ENCODE measurements around the gene GCNT2.

GCNT2 gene

DNA sequence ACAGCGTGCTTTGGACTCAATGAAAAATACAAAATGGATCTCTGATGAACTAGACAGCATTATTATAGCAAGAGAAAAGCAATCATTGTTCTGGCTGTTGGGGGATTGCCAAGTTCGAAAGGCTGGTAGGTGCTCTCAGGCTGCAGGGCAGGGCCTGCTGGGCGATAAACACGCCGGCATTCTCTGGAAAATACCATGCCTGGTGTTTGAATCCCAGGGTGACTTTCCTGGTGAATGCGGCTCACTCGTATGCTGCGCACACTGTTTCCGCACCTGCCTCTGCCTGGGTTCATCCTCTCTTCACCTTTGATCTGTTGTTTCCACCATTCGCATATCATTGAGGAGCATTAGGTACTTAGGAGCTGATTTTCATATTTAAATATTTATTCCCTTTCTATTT lies 37.4 kb downstream of the GCNT2 start:
- no peaks in the 10 kb centered on the region for H3K9me3 ChIP-seq (ENCODE audit: control insufficient read depth, low read length)
- H3K27me3 ChIP-seq (ENCODE audit: control insufficient read depth, insufficient read depth, low read length), result no peaks in the 10 kb centered on the region
- H3K4me3 ChIP-seq (ENCODE audit: low read depth, low read length), result no peak overlapping the region
- no peaks in the 10 kb centered on the region for H3K36me3 ChIP-seq (ENCODE audit: control insufficient read depth, insufficient read depth, low read length)
- no peak overlapping the region for H3K27ac ChIP-seq
- no peak overlapping the region for H3K9ac ChIP-seq
- TF ChIP-seq, protein P1, sequence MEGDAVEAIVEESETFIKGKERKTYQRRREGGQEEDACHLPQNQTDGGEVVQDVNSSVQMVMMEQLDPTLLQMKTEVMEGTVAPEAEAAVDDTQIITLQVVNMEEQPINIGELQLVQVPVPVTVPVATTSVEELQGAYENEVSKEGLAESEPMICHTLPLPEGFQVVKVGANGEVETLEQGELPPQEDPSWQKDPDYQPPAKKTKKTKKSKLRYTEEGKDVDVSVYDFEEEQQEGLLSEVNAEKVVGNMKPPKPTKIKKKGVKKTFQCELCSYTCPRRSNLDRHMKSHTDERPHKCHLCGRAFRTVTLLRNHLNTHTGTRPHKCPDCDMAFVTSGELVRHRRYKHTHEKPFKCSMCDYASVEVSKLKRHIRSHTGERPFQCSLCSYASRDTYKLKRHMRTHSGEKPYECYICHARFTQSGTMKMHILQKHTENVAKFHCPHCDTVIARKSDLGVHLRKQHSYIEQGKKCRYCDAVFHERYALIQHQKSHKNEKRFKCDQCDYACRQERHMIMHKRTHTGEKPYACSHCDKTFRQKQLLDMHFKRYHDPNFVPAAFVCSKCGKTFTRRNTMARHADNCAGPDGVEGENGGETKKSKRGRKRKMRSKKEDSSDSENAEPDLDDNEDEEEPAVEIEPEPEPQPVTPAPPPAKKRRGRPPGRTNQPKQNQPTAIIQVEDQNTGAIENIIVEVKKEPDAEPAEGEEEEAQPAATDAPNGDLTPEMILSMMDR (IDR thresholded peaks at IDR 0.05), result no peak
- H2AFZ ChIP-seq, result no peak overlapping the region
- no peaks in the 10 kb centered on the region for H3K4me1 ChIP-seq
- H3K79me2 ChIP-seq, result no peaks in the 10 kb centered on the region
- no peak overlapping the region for H3K4me2 ChIP-seq (ENCODE audit: low read length)

DNA sequence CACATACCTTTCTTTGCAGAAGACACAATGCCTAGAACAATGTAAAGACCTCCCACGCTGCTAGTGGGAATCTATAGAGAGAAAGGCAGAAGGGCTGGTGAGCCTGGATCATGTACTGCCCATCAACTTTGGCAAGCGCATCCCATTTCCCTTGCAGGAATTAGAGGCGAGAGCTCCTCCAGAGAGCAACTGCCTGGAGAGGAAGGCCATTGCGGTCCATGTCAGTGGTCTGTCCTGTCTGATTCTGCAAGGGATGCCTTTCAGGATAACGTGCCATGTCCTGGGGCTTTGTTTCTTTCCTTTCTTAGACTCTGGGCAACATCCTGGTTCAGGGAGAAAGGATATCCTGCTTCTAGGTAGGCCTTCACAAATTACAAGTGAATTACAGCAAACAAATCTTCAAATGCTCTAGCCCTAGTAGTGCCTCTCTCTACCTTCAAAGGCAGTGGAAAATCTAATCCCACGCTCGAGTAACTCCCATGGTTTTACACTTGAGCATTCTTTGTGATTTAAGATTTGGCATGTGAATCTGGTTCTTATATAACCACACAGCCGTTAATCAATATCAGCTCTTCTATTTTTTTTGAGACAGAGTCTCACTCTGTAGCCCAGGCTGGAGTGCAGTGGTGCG lies 38.5 kb downstream of the GCNT2 start:
- H3K79me2 ChIP-seq, result no peaks in the 10 kb centered on the region
- H3K27me3 ChIP-seq (ENCODE audit: control insufficient read depth, insufficient read depth, low read length), result no peaks in the 10 kb centered on the region
- no peak overlapping the region for H2AFZ ChIP-seq
- H3K9ac ChIP-seq, result no peak overlapping the region
- H3K36me3 ChIP-seq (ENCODE audit: control insufficient read depth, insufficient read depth, low read length), result no peaks in the 10 kb centered on the region
- no peak overlapping the region for H3K27ac ChIP-seq
- TF ChIP-seq, protein P1 (IDR thresholded peaks at IDR 0.05), result no peak
- H3K4me2 ChIP-seq (ENCODE audit: low read length), result no peak overlapping the region
- H3K4me3 ChIP-seq (ENCODE audit: low read depth, low read length), result no peak overlapping the region
- H3K9me3 ChIP-seq (ENCODE audit: control insufficient read depth, low read length), result no peaks in the 10 kb centered on the region
- H3K4me1 ChIP-seq, result no peaks in the 10 kb centered on the region

DNA sequence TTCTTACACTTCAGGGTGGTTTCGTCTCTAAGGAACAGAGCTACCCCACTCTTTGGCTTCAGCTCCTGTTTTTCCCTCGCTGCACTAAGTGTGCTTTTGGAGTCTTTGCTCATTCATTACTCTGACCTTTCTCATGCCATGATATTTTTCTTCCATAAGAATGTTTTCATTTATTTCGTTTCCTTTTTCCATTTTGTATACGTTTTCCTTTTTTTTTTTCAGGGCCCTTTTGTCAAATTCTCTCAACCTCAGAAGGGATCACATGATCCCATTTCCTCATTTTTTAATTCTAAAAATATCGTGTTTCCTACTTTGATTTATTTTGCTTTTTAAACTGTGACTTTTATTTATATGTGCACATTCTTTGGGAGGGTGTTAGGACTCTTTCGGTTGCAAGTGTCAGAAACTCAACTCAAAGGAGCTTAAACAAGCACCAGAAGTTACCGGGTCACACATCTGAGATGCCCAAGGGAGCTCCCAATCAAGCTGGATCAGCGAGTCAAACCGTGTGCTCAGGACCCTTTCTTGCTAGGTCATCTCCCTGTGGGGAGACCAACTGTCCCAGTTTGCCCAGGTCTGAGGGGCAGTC lies 40.6 kb downstream of the GCNT2 start:
- H2AFZ ChIP-seq, result no peak overlapping the region
- H3K79me2 ChIP-seq, result no peaks in the 10 kb centered on the region
- H3K4me2 ChIP-seq (ENCODE audit: low read length), result no peak overlapping the region
- TF ChIP-seq, protein P1 (IDR thresholded peaks at IDR 0.05), result no peak
- no peak overlapping the region for H3K9ac ChIP-seq
- H3K4me1 ChIP-seq, result no peaks in the 10 kb centered on the region
- no peaks in the 10 kb centered on the region for H3K36me3 ChIP-seq (ENCODE audit: control insufficient read depth, insufficient read depth, low read length)
- H3K9me3 ChIP-seq (ENCODE audit: control insufficient read depth, low read length), result no peaks in the 10 kb centered on the region
- no peak overlapping the region for H3K4me3 ChIP-seq (ENCODE audit: low read depth, low read length)
- no peak overlapping the region for H3K27ac ChIP-seq
- no peaks in the 10 kb centered on the region for H3K27me3 ChIP-seq (ENCODE audit: control insufficient read depth, insufficient read depth, low read length)

DNA sequence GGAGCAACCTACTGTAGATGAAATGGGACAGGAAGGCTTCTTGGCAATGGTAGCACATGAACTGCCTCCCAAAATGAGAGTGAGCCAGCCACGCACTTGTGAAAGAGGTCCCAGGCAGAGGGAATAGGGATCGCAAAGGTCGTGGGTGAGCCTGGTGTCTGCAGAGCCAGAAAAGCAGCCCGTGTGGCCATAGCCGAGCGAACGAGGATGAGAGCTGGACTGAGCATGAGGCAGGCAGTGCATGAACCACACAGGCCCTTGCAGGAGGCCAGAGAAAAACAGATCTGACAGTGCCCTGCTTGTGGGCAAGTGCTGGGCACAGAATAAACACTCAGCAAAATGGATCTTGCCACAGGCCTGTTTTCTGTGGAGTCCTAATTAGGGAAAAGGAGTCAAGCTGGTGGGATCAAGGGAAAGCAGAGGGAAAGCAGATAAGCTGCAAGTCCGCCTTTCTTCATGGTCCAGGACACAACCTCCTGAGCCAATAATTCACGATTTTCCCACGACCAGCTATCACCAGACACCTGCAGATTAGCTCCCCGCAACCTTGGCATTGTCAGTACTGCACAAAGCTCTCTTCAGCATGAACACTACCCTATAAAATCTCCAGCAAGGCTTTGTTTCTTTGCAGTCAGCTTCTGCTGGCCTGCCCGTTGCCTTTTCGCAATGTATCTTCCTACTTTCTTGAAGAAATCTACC lies 44.0 kb downstream of the GCNT2 start:
- H3K4me3 ChIP-seq (ENCODE audit: low read depth, low read length), result no peak overlapping the region
- no peaks in the 10 kb centered on the region for H3K27me3 ChIP-seq (ENCODE audit: control insufficient read depth, insufficient read depth, low read length)
- no peak overlapping the region for H3K4me2 ChIP-seq (ENCODE audit: low read length)
- TF ChIP-seq, protein P1 (IDR thresholded peaks at IDR 0.05), result no peak
- no peaks in the 10 kb centered on the region for H3K79me2 ChIP-seq
- H3K9me3 ChIP-seq (ENCODE audit: control insufficient read depth, low read length), result no peaks in the 10 kb centered on the region
- H3K4me1 ChIP-seq, result no peaks in the 10 kb centered on the region
- no peaks in the 10 kb centered on the region for H3K36me3 ChIP-seq (ENCODE audit: control insufficient read depth, insufficient read depth, low read length)
- H3K27ac ChIP-seq, result no peak overlapping the region
- no peak overlapping the region for H2AFZ ChIP-seq
- H3K9ac ChIP-seq, result no peak overlapping the region

Data from parathyroid adenoma (tissue), 2 donors.